GM18498 (cell line): ENCODE data around the gene CBX2.

Experiments used
- ATAC-seq: cut with Tn5 transposase; IDR thresholded peaks from one replicate; pipeline ENCODE4 v1.9.1; 2021; ENCODE audit warnings: mild to moderate bottlenecking, moderate library complexity; ENCODE audit not compliant: unreplicated experiment

Gene CBX2

DNA sequence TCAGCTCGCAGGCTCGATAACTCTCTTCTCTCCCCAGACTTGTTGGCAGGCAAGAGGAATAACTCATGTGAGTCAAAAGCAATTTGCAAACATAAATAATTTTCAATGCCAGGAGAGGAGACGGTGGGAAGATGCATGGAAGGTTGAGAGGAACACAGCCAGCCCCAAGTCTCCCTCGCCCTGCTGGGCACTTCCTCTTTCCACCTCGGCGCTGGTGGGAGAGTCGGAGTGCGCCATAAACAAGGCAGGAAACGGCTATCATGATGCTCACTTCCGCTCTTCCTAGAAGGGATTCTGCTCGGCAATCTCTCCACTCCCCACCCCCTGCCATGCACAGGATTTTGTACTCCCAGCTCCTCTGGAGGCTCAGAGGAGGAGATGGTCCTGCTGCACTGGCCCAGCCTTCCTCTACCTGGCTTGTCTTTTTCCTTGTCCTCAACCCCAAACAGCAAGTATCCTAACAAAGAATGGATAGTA, 48.3 kb downstream of the CBX2 start:
- no peak for ATAC-seq

DNA sequence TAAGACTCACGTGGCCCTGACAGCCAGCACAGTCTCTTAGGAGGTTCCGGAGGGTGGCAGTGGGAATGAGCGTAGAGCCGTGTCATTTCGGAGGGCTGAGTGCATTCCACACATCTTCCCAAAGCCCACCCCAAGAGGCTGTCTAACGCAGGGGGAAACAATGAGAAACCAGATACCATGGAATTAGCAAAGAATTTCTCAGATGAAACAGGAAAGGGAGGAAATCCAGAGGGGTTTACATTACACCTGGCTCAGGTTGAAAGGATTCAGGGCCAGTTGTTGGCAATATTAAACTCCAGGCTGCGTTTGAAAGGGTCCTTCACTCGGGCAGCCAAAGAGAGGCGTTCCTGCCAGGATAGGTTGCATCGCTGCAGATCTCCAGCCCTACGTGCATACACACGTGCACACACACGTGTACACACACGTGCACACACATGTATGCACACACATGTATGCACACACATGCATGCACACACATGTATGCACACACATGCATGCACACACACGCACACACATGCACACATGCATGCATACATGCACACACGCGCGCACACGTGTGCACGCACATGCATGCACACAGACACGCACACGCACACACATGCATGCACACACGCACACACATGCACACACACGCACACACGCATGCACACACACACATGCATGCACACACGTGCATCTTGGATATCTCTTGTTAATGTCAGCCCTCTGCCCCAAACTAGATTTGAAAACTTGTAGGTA, 49.1 kb downstream of the CBX2 start:
- no peak for ATAC-seq

DNA sequence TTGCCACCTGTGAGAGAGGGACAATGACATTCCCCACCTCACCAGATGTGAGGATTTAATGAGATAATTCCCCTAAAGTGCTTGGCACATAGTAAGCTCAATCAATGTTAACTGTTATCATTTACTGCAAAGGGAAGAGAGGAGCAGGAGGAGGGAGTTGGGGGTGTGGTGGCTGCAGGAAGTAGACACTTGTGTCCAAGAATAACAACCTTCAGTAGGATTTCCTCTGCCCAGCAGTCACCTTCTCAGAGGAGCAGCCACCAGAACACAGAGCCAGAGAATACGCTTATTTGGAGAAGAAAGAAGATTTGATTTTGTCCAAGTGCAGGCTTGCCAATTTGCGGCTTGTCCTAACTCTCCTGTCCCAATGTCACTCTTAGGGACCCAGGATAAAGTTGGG, 51.1 kb downstream of the CBX2 start:
- no peak for ATAC-seq

DNA sequence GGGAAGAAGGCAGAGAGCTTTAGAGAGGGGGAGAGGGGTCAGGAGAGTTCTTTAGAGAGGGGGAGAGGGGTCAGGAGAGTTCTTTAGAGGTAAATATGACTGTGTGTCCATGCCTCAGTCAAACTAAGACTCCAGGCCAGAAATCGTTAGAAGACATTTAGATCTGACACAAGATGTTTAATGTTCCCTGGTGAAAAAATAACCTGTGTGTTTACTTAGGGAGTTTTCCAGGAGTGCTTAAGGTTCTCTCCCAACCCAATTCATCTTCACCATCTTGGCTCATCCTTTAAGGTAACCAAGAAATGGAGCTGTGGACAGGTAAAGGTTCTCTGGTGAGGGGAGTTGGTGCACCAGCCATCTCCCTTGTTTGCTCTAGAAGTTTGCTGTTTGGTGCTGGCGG, 51.5 kb downstream of the CBX2 start:
- ATAC-seq, result no peak

DNA sequence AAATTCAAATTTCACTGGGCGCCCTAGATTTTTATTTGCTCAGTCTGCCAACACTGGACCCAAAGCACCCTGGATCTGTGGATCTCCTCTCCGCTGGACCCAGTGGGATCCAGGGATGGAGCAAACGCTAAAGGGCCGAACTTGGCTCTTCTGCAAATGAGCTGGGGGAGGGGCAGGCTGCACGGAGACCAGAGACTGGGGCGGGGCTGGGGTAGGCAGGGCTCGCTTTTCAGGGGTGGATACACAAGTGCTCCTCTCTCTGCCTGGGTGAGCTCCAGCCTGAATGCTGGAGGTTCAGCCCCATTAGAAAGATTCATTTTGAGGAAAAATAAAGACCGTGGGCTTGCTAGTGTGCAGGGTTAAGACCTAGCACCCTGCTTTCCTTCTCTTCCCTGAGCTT, 52.4 kb downstream of the CBX2 start:
- no peak for ATAC-seq

DNA sequence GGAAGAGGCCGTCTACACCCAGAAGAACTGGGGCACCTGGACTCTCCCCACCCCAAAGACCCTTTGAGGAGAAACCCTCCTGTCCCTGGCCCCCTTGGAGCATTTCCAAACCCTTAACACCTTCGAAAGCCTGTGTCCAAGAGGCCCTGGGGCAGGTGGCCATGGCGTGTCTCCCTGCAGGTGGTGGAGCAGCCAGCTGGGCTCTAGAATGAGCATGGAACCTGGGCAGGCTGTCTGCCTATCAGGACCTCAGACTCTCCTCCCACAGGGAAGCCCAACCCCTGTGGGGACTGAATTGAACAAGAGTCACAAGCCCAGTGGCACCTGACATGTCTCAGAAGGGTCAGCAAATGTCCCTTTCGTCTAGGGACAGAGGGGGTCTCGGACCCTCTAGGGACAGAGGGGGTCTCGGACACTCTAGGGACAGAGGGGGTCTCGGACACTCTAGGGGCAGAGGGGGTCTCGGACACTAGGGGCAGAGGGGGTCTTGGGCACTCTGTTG, 52.9 kb downstream of the CBX2 start:
- no peak for ATAC-seq

DNA sequence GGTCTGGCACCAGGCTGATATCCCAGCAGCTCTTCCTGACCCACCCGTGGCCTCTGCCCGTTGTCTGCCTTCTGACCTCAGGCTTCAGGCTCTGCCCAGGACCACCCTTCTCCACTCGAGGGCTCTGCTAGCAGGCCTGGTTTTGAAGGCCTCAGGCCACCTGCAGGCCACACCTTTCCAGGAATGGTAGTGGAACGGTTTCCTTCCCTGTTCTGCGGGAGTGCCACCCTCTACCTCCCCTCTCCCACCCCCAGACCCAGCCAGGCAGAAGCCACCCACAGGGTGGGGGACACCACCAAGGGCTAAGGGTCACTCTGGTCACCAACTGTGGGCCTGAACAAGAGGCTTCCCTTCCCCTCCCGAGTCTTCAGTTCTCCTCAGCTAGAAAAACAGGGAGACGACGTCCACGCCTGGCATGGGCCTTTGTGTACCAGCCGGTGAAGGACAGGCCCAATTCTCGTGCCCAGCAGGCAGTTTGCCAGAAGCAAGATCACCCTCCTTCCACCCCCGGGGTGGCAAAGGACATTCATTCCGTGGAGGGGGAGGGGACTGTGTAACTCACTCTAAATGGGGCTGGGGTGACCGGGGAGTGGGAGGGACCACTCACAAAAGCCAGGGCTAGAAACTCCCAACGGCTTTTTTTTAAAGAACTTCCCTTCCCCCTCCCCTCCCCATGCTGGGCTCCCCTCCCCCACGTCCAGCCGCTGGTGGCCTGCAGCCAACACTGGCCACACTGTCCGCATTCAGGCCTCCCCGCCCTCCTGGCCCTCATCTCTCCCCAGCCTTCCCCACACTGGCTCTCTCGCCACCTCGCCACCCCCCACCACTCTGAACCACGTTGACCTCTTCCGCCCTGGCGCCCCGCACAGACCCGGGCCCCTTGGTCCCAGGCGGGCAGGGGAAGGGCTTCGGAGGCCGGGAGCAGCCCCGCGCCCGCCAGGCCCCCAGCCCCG, 53.6 kb downstream of the CBX2 start:
- no peak for ATAC-seq

DNA sequence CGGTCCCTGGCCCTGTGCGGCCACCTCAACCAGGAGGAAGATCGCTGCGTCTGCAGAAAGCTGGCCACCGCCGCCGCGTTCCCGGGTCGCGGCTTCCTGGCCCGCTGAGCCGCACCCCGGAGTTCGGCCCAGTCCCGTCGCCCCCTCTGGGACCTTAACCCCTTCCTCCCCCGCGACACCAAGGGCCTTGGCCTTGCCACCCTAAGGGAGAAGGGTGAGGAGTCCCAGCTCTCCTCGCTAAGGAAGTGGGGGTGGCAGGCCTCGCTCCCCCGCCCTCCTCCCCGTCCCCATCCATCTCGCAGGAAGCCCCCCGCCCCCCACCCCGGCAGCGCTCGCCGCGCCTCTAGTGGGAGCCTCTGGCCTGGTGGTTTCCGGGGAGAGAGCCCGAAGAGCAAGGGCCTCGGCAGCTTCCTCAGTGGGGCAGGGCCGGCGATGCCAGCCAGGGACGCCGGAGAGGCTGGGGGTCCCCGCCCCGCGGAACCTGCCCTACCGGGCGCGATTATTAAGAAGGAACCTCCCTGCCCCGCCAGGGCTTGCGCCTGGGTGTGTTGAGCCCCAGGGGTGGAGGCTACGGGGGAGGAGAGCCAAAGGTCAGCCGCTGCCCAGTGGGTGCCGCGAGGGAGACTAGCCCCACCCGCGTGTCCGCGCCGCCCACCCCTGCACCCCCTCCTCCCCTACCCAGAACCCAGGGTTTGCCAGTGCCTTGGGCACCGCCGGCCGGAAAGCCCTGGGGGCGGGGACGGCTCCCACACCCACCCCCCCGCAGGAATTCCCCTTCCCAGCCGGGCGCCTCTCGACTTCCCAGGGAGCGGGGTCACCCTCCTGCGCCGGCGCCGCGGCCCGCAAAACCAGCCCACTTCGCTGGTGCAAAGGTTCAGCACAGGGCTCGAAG, 54.5 kb downstream of the CBX2 start:
- no peak for ATAC-seq

DNA sequence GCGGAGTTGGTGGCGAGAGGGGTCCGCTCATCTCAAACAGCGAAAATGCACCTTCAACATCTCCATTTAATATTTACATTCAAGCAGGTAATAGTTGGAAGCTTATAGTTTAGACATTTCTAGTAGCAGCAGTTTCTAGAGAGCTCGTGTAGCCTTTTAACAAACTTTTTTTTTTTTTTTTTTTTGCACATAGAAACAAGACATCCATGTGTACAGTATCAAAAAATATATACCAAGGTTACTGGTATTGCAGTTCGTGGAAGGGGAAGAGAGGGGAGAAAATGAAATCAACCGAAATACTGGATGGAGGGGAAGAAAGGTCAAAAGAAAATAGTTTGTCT, 55.1 kb downstream of the CBX2 start:
- no peak for ATAC-seq

DNA sequence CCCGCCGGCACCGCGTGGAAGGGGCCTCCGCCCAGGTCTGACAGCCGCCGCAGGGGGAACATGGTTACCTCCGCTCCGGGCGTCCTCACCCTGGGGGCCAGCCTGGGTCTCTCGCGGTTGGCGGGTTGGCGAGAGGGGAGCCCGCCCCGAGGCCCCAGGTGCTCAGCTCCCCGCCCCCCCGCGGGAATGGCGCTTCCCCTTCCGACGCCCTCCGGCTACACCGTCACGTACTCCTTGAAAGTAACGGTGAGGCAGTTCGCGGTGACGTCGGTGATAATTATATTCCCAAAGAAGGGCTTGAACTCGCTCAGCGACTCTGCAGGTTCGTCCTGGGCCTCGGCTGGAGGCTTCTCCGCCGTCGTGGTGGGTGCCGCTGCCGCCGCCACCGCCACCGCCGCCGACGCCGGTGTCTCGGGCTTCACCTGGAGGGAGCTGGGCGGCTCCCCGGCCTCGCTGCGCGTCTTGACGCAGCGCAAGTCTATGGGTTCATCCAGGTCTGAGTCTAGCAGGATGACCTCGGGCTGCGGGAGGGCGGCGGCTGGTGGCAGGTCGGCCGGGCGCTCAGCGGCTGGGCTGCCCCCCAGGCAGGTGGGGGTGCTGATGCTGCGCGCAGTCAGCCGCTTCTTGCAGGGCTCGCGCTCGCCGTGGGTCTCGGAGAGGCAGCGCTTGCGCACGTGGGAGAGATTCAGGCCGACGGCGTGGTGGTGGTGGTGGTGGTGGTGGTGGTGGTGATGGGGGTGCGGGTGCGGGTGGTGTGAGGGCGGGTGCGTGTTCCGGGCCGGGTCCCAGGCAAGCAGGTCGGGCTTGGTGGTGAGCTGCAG, 56.0 kb downstream of the CBX2 start:
- ATAC-seq, result no peak

DNA sequence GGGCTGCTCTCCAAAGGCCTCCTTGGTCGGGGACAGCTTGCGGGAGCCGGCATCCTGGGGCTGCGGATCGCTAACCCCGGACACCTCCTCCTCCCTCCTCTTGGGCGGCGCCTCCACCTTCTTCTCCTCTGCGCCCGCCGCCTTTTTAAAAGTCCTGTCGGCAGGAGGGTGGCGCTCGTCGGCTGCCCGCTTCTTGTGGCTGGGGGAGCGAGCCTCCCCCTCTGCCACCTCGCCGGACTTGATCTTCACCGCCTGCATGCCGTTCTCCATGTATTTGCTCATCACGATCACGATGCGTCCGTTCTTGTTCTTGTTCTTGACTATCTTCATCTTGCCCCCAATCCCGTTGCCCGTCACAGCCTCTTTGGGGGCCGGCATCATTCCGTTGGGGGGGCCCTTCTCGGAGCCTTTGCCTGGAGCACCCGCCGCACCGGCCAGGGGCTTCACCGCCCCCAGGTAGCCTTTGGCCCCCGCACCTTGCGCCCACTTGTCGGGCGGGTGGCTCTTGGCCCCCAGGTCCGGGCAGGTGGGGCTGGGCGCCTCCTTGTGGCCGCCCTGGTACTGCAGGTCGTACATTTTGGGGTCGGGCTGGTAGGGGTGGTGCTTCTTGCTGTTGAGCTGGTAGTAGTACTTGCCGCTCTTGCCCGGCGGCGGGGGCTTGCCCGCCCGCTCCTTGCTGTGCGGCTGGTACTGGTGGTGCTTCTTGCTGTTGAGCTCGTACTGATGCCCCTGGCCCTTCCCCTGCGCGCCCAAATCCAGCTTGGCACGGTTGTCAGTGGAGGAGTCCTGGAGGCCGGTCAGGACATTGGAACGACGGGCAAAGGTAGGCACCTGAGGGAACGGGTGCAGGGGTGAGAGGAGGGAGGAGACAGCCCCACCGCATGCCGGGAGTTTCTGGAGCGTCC, 56.9 kb downstream of the CBX2 start:
- ATAC-seq, result no peak

DNA sequence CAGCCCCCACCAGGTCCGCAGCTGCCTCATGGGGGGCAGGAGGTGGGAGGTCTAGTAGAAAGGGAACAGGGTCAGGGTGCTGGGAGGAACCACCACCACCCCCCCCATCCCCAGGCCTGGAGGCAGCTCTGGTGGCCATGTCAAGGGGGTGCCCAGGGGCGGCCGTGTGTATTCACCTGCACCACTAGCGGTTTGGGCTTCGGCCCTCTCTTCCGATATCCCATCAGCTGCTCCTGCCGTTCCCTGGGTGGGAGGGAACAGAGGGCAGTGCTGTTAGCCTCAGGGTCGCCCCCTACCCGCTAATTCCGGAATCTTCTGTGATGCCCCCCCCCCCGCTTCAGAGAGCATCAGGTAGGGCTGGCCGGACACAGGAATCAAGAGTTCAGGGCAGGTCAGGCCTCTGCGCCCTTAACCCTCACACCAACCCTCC, 57.5 kb downstream of the CBX2 start:
- no peak for ATAC-seq

DNA sequence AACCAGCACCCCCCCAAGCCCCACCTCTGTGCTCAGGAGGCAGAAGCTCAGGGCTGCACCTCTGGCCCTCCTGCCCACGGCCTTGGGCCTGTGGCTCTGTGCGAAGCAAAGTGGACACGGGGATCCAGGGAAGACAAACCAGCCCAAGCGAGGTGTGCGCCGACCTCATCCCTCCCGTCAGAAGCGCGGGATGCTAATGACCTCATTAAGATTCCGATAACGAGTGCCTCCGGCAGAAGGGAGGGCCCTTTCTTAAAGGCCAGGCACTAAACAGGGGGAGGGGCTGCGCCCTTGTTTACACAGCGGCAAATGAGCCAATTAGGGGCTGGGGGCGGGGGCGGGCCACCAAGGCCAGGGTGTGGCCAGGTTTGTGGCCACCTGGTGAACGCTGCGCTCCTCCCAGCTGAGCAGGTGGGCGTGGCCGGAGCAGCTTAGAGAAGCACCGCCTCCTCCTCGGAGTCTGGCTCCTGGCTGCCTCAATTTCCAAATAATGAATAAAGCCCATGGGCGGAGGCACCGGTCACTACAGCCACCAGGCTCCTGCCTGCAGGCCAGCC, 58.1 kb downstream of the CBX2 start:
- ATAC-seq, result no peak

DNA sequence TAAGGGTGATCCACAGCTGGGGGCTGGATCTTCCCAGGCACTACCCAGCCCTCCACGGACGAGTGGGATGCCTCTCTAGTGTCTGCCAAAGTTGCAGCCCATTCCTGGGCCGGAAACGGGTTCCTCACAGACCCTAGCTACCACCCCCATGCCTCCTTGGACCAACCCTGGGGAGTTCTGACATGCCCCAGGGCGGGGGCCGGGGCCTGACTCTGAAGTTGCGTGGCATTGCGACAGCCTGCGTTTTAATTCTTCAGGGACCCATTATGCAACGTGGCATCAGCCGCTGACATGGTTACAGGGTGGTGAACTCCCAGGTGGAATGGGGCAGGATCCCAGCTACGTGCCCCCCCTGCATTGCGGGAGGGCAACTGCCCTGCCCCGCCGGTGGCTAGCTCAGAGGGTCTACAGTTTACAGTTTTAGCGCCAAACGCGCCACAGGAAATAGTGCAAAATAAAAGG, 58.6 kb downstream of the CBX2 start:
- no peak for ATAC-seq

DNA sequence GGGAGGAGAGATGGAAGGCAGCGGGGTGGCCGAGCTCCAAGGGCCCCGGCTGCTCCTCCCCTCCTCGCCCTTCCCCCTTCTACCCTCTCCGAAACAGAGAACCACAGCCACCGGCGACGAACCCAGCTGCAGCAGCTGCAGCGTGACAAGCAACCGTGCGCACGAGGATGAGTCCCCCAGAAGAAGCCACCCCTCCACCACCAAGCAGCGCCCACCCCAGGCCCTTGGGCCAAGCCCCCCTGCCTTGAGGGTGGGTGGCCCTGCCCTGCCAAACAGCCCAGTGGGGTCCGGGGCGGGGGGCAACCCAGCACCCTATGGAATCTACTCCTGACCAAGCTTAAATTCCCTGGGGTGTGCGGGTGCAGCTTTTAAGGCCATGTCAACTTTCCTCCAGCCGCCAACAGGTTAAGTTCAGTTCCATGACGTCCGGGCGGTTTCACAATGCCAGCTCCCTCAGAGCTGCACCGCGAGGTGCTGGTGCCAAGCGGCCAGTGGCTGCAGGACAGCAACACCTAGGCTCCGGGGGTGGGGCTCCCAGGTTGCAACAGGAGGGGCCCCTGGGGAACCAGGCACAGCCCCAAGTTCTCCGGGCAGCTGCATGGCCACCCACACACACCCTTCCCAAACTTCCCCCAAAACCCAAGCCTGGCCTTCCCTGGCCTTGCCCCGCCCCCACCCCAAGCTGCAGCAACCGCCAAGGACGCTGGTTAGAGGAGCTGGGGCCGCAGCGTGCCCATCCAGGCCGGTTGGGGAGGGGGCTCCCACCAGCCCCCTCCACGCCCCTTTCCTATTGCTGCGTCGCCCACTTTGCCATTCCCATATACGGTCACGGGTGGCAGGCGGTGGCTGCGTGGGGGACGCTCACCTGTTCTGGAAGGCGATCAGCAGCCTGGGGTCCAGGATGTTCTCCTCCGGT, 59.3 kb downstream of the CBX2 start:
- peak; percentile 31 for ATAC-seq
